OCI-LY1 (cell line): Measurements from ENCODE around the gene SLC25A21.

Experiments
- H2AFZ ChIP-seq: fragments of 200-600 bp; sonication (generic), shearing (Covaris generic); 2 replicates; pipeline ENCODE4 v1.6.0; 2014; ENCODE audit warnings: antibody characterized with exemption, mild to moderate bottlenecking, low read length
- H3F3A ChIP-seq: fragments of 200-600 bp; sonication (generic), shearing (Covaris generic); 2 replicates; pipeline ENCODE4 v1.6.0; 2014; ENCODE audit warnings: mild to moderate bottlenecking, antibody characterized with exemption, low read length, moderate library complexity; ENCODE audit not compliant: insufficient read depth
- H3K27ac ChIP-seq: fragments of 200-600 bp; sonication (generic); 2 replicates; pipeline ENCODE4 v1.5.1; 2014; ENCODE audit warnings: low read length, mixed run types, mild to moderate bottlenecking, low read depth; ENCODE audit not compliant: poor library complexity, severe bottlenecking
- H3K27me3 ChIP-seq: fragments of 200-600 bp; sonication (generic); 2 replicates; pipeline ENCODE4 v1.6.0; 2014; ENCODE audit warnings: antibody characterized with exemption, mild to moderate bottlenecking, low read length, moderate library complexity; ENCODE audit not compliant: insufficient read depth
- H3K36me3 ChIP-seq: fragments of 200-600 bp; sonication (generic); 2 replicates; pipeline ENCODE4 v1.6.1; 2014; ENCODE audit warnings: mild to moderate bottlenecking, antibody characterized with exemption, low read length, moderate library complexity, mixed read lengths; ENCODE audit not compliant: insufficient read depth
- H3K4me1 ChIP-seq: fragments of 200-600 bp; sonication (generic); 2 replicates; pipeline ENCODE4 v1.5.1; 2014; ENCODE audit warnings: mild to moderate bottlenecking, low read length, moderate library complexity; ENCODE audit not compliant: insufficient read depth, severe bottlenecking
- H3K4me2 ChIP-seq: fragments of 200-600 bp; sonication (generic), shearing (Covaris generic); 2 replicates; pipeline ENCODE4 v1.6.1; 2014; ENCODE audit warnings: low read length
- H3K4me3 ChIP-seq: fragments of 200-600 bp; sonication (generic); 2 replicates; pipeline ENCODE4 v1.5.1; 2014; ENCODE audit warnings: low read length, low read depth, mild to moderate bottlenecking, mixed read lengths; ENCODE audit not compliant: poor library complexity, severe bottlenecking
- H3K79me2 ChIP-seq: fragments of 200-600 bp; shearing (Covaris generic); 2 replicates; pipeline ENCODE4 v1.6.1; 2016; ENCODE audit warnings: mixed run types, low read length, mixed read lengths; ENCODE audit not compliant: insufficient read depth
- H3K9ac ChIP-seq: fragments of 200-600 bp; sonication (generic), shearing (Covaris generic); 2 replicates; pipeline ENCODE4 v1.6.1; 2014; ENCODE audit warnings: mild to moderate bottlenecking, low read length, mixed read lengths
- H3K9me2 ChIP-seq: fragments of 200-600 bp; sonication (generic), shearing (Covaris generic); 2 replicates; pipeline ENCODE4 v1.6.1; 2014; ENCODE audit warnings: low read depth, mild to moderate bottlenecking, low read length, mixed read lengths
- H3K9me3 ChIP-seq: fragments of 200-600 bp; shearing (Covaris generic); 2 replicates; pipeline ENCODE4 v1.6.1; 2014; ENCODE audit warnings: low read length, mixed read lengths
- H4K20me1 ChIP-seq: fragments of 200-600 bp; sonication (generic), shearing (Covaris generic); 2 replicates; pipeline ENCODE4 v1.6.0; 2016; ENCODE audit warnings: mild to moderate bottlenecking, low read length; ENCODE audit not compliant: insufficient read depth
- CTCF ChIP-seq: fragments of 200-600 bp; sonication (generic), shearing (Covaris generic); IDR thresholded peaks from 2 replicates; pipeline ENCODE4 v1.5.1; 2017; ENCODE audit warnings: mild to moderate bottlenecking, antibody characterized with exemption, low read length, moderate library complexity, mixed read lengths
- EZH2 ChIP-seq: fragments of 200-600 bp; sonication (generic), shearing (Covaris generic); IDR thresholded peaks from 2 replicates; pipeline ENCODE4 v1.8.0; 2017; ENCODE audit warnings: borderline replicate concordance, mixed run types, mild to moderate bottlenecking, antibody characterized with exemption, low read length, moderate library complexity, mixed read lengths

The SLC25A21 gene

GRCh38 chr14:37203423-37203822 lies 31.0 kb upstream of the SLC25A21 start:
- H3K9ac ChIP-seq, result no peak overlapping the region
- H3K4me1 ChIP-seq, result no peaks in the 10 kb centered on the region
- no peaks in the 10 kb centered on the region for H3K36me3 ChIP-seq
- H4K20me1 ChIP-seq, result no peaks in the 10 kb centered on the region
- H3K79me2 ChIP-seq, result no peaks in the 10 kb centered on the region
- H3K4me2 ChIP-seq, result no peak overlapping the region
- H3K9me3 ChIP-seq, result no peaks in the 10 kb centered on the region
- H3F3A ChIP-seq, result no peaks in the 10 kb centered on the region
- no peak for TF ChIP-seq CTCF
- no peak for TF ChIP-seq EZH2
- H3K9me2 ChIP-seq, result no peaks in the 10 kb centered on the region
- no peak overlapping the region for H2AFZ ChIP-seq
- H3K27ac ChIP-seq, result no peak overlapping the region
- H3K4me3 ChIP-seq, result no peak overlapping the region
- H3K27me3 ChIP-seq, result no peaks in the 10 kb centered on the region

- H3K9ac ChIP-seq, result no peak overlapping the region
- H3K27ac ChIP-seq, result no peak overlapping the region
- H3K36me3 ChIP-seq, result no peaks in the 10 kb centered on the region
- no peak for TF ChIP-seq EZH2
- TF ChIP-seq CTCF, result no peak
- no peaks in the 10 kb centered on the region for H3K4me1 ChIP-seq
- H2AFZ ChIP-seq, result no peak overlapping the region
- H3K4me2 ChIP-seq, result no peak overlapping the region
- H3K9me2 ChIP-seq, result no peaks in the 10 kb centered on the region
- H3K9me3 ChIP-seq, result no peaks in the 10 kb centered on the region
- H3K4me3 ChIP-seq, result no peak overlapping the region
- H4K20me1 ChIP-seq, result no peaks in the 10 kb centered on the region
- no peaks in the 10 kb centered on the region for H3F3A ChIP-seq
- H3K79me2 ChIP-seq, result no peaks in the 10 kb centered on the region
- H3K27me3 ChIP-seq, result no peaks in the 10 kb centered on the region
Observed at GRCh38 chr14:37202812-37203211, 30.4 kb upstream of the SLC25A21 start.

GRCh38 chr14:37202265-37202664 lies 29.9 kb upstream of the SLC25A21 start:
- Histone ChIP-seq H3K4me3 (no peak overlapping the region), H3K9me3 (no peaks in the 10 kb centered on the region), H3F3A (no peaks in the 10 kb centered on the region), H3K4me1 (no peaks in the 10 kb centered on the region), H2AFZ (no peak overlapping the region), H3K27me3 (no peaks in the 10 kb centered on the region), H3K27ac (no peak overlapping the region), H3K79me2 (no peaks in the 10 kb centered on the region), H3K9ac (no peak overlapping the region), H3K9me2 (no peaks in the 10 kb centered on the region), H3K36me3 (no peaks in the 10 kb centered on the region), H4K20me1 (no peaks in the 10 kb centered on the region), H3K4me2 (no peak overlapping the region)
- no peak for TF ChIP-seq CTCF
